ENCODE measurements around the gene TPRG1L. TPM values are rescaled to one million over a fixed set of nuclear protein-coding genes. Genes with fewer than 3 reads are reported as not detected.

TPRG1L gene
- total RNA-seq (2012; rRNA removed) (25.3 and 25.6 TPM in 2 replicates), polyA plus RNA-seq (2012; rRNA removed) (38.1 and 39.5 TPM in 2 replicates), Bru-seq, nascent RNA (percentile 63 among the genes with signal in this experiment), BruChase-seq, experiment 1, labeled RNA remaining after a 6-hour chase (percentile 87 among the genes with signal in this experiment), BruChase-seq, experiment 2, labeled RNA remaining after a 2-hour chase (percentile 81 among the genes with signal in this experiment)
- polyA plus RNA-seq (2012; cell fraction: cytosol; rRNA removed), result 33.5 and 37.2 TPM in 2 replicates
- 11.6 and 15.3 TPM in 2 replicates for polyA plus RNA-seq (2012; cell fraction: nucleus; rRNA removed; ENCODE audit: low replicate concordance)
- long read RNA-seq, transcript TPRG1L-202 (5 exons, 2,414 nt), result major isoform, 95 of 110 reads
- long read RNA-seq, partial matches to known transcripts, result 12 of 110 reads
- long read RNA-seq, other reads (novel, unspliced or antisense), result 2 of 110 reads

DNA sequence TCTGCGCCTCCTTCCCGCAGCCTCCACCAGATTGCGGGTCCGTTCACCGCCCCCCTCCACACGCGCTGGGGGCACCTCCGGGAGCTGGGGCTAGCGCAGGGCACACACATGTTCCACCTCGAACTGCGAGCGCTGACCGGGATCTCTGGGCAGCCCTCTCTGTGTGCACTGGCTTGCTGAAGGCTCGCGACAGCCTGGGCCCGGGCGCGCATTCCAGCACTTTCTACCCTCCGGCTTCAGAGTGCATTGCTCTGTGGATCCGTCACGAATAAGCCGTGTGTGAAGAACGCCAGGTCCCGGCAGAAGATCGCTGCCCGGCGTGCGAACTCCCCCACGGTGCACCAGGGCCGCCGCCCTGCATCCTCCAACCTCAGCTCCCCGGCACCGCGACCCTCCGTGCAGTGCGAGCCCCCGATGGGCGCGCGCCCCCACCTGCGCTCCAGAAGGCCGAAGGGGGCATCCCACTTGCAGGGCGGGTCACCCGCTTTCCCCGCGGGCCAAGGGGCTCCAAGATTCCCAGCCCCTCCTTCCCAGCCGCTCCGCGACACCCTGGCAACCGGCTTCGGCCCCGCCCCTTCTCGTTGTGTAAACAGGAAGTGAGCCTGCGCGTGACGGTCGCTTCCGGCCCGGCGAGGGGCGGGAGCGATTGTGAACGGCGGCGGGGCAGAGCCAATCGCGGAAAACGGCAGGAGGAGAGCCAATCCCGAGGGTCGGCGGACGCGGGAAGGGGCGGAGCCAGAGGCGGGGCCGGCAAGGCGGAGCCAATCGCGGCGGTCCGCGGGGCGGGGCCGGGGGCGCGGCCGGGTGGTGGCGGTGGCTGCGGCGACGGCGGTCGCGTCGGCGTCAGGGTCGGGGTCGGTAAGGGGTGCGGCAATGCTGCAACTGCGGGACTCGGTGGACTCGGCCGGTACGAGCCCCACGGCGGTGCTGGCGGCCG lies at the start of gene TPRG1L:
TSS of gene TPRG1L (plus strand) at position 816 of the 937 bp plus-strand sequence. CDS start at position 874, 58 bp downstream.
- POLR2A ChIA-PET (ENCODE audit: unreplicated experiment), result no interaction called here
- H2AK9ac ChIP-seq (replicated peaks; ENCODE audit: low read depth, low read length, poor library complexity), result peak within 1 kb of the TSS; percentile 98
- peak within 1 kb of the TSS; percentile 69; the same call in 1 of the 2 replicates for H2AK5ac ChIP-seq (ENCODE audit: low read depth, low read length)
- H3K14ac ChIP-seq (replicated peaks; ENCODE audit: low read depth, low read length), result peak within 1 kb of the TSS; percentile 16
- H2BK20ac ChIP-seq (ENCODE audit: low read depth, low read length), result no peak within 1 kb of the TSS
- H3K4me3 ChIP-seq (ENCODE audit: insufficient read depth, low read depth, low read length), result peak within 1 kb of the TSS; percentile 99
- peak within 1 kb of the TSS; percentile 32; the same call in 1 of the 2 replicates for H4K91ac ChIP-seq (ENCODE audit: insufficient read depth, low read depth, low read length)
- peak within 1 kb of the TSS; percentile 99 for H3K4me2 ChIP-seq (ENCODE audit: low read depth, low read length)
- H4K5ac ChIP-seq (ENCODE audit: low read depth, low read length), result peak within 1 kb of the TSS; percentile 46; the same call in 1 of the 2 replicates
- in situ Hi-C loops (cut with MboI; ENCODE audit: low sequenced_read_pairs), result loop anchor here (5.0 kb wide), 2 partner anchors 67 to 137 kb away; no protein-coding TSS in a partner anchor
- peak within 1 kb of the TSS; percentile 47 for H2BK5ac ChIP-seq (ENCODE audit: low read depth, low read length, poor library complexity, severe bottlenecking)
- no peaks in the 10 kb centered on the region for H3K9me3 ChIP-seq (ENCODE audit: control insufficient read depth, insufficient read depth, low read length)
- H3K4ac ChIP-seq (ENCODE audit: low read depth, low read length), result peak within 1 kb of the TSS; percentile 38
- H3K36me3 ChIP-seq (ENCODE audit: control insufficient read depth, insufficient read depth, low read length), result peaks cover 21% of the 10 kb centered on the region
- intact Hi-C loops (cut with micrococcal nuclease), result no loop called here
- no peak within 1 kb of the TSS for H2BK120ac ChIP-seq (ENCODE audit: low read depth, low read length)
- H3K79me1 ChIP-seq (ENCODE audit: low read depth in 1 of 2, low read length in 2 of 2), result peaks cover 12 to 23% of the 10 kb centered on the region in 2 experiments; a peak in 3 of 4 replicates
- ATAC-seq (ENCODE audit: low read depth) (peak; percentile 98), DNase-seq (peak; percentile 90)
- peak within 1 kb of the TSS; percentile 84 for H3K27ac ChIP-seq (ENCODE audit: insufficient read depth, low read length)
- no peak within 1 kb of the TSS for H2BK15ac ChIP-seq (ENCODE audit: low read depth, low read length)
- peak within 1 kb of the TSS; percentile 93 for H3K9ac ChIP-seq (ENCODE audit: low read depth, low read length)
- H3K4me1 ChIP-seq (ENCODE audit: control insufficient read depth, insufficient read depth, low read length), result peaks cover 7% of the 10 kb centered on the region
- H3K9me1 ChIP-seq (ENCODE audit: insufficient read depth, low read length), result no peaks in the 10 kb centered on the region; the same call in 1 of the 2 replicates
- 1% methylated on average over 61 of the region's 108 CpGs; no CpG with 5 or more reads in 1 of the 2 experiments for WGBS, 2 experiments (ENCODE audit: extremely low coverage in 2 of 2, insufficient read length in 1 of 2)
- dilution Hi-C loops (cut with HindIII; ENCODE audit: low sequenced_read_pairs, unreplicated experiment), result no loop called here
- H3K56ac ChIP-seq (ENCODE audit: extremely low read depth, insufficient read depth, low read length), result peak within 1 kb of the TSS; percentile 38; the same call in 1 of the 2 replicates
- no peaks in the 10 kb centered on the region; the same call in 1 of the 2 replicates for H4K20me1 ChIP-seq (ENCODE audit: insufficient read depth, low read length)
- CTCF ChIA-PET, result interaction anchor here (0.5 kb wide), 1 partner anchor 142 kb away, joined by 3 read pairs; no protein-coding TSS in a partner anchor
- H3K27me3 ChIP-seq (ENCODE audit: control insufficient read depth, insufficient read depth, low read length), result no peaks in the 10 kb centered on the region
- H3K18ac ChIP-seq (ENCODE audit: low read depth, low read length), result no peak within 1 kb of the TSS
- peak within 1 kb of the TSS in 1 of 2 experiments; percentile 63; a peak in 2 of 4 replicates for H4K8ac ChIP-seq (ENCODE audit: low read depth in 2 of 2, low read length in 2 of 2)
- H3K23ac ChIP-seq (ENCODE audit: low read depth, low read length), result no peak within 1 kb of the TSS; the same call in 1 of the 2 replicates
- peak within 1 kb of the TSS; percentile 99 for H2AFZ ChIP-seq (replicated peaks; ENCODE audit: low read length, poor library complexity)
- no TSS peak for BruUV-seq (replicated peaks)
- TF ChIP-seq, protein P1, sequence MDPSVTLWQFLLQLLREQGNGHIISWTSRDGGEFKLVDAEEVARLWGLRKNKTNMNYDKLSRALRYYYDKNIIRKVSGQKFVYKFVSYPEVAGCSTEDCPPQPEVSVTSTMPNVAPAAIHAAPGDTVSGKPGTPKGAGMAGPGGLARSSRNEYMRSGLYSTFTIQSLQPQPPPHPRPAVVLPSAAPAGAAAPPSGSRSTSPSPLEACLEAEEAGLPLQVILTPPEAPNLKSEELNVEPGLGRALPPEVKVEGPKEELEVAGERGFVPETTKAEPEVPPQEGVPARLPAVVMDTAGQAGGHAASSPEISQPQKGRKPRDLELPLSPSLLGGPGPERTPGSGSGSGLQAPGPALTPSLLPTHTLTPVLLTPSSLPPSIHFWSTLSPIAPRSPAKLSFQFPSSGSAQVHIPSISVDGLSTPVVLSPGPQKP (IDR thresholded peaks at IDR 0.05; ENCODE audit: borderline replicate concordance, low read depth, low read length), result no peak
- TF ChIP-seq MAFK (IDR thresholded peaks at IDR 0.05; ENCODE audit: low read depth, low read length) (no peak), MAZ (IDR thresholded peaks at IDR 0.05; ENCODE audit: borderline replicate concordance, low read depth, low read length) (peak; percentile 91; the same call in 1 of the 2 replicates), RAD21 (IDR thresholded peaks at IDR 0.05; ENCODE audit: low read length) (no peak), NFE2L2 (IDR thresholded peaks at IDR 0.05; ENCODE audit: low read depth, low read length) (no peak), CEBPB (IDR thresholded peaks at IDR 0.05; ENCODE audit: low read depth, low read length) (0 out of 2 replicates have a peak, but pooled peaks have one; percentile 17), MXI1 (IDR thresholded peaks at IDR 0.05; ENCODE audit: borderline replicate concordance, low read depth, low read length) (peak; percentile 36), FOS (IDR thresholded peaks at IDR 0.05; ENCODE audit: low read depth, low read length) (peak; percentile 36; the same call in 1 of the 2 replicates), BHLHE40 (IDR thresholded peaks at IDR 0.05; ENCODE audit: low read depth, low read length) (peak; percentile 90), CHD1 (IDR thresholded peaks at IDR 0.05; ENCODE audit: low read depth, low read length) (no peak), SMC3 (IDR thresholded peaks at IDR 0.05; ENCODE audit: low read depth, low read length) (no peak)
- TF ChIP-seq, protein P2, sequence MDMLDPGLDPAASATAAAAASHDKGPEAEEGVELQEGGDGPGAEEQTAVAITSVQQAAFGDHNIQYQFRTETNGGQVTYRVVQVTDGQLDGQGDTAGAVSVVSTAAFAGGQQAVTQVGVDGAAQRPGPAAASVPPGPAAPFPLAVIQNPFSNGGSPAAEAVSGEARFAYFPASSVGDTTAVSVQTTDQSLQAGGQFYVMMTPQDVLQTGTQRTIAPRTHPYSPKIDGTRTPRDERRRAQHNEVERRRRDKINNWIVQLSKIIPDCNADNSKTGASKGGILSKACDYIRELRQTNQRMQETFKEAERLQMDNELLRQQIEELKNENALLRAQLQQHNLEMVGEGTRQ (IDR thresholded peaks at IDR 0.05; ENCODE audit: low read depth, low read length), result peak; percentile 91

Measured in IMR-90 (cell line).